NCI-H446 treated with DMSO at 0.1 percent for 48 hours (cell line): ENCODE measurements around the gene APOBEC2.

ENCODE experiments used
- DNase-seq: peaks from one replicate; lab custom pipeline; 2025; lab: John Stamatoyannopoulos, UW

APOBEC2 gene

GRCh38 chr6:41059556-41059955, 6.6 kb downstream of the APOBEC2 start:
- no peak for DNase-seq

- DNase-seq: no peak
These were observed 8.3 kb downstream of the APOBEC2 start for GRCh38 chr6:41061196-41061726.

- DNase-seq: no peak
These were observed 9.1 kb downstream of the APOBEC2 start for GRCh38 chr6:41062056-41062455.

DNA sequence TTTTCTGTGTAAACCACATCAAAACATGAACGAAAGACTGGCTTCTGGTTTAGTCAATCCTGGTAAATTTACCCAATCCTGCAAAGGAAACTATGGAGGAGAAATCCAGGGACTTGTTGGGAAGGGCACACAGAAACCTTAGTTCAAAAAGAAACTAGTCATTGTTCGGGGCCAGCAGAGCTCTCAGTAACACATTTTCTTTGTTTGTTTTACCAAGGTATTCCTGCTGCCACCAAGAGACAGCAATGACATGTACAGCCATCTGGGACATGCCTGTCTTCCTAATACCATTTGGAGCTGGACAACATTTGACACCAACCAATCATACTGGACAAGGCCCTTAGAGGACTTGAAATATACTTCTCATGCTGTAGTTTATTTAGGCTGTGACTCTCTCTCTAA, 10.9 kb downstream of the APOBEC2 start:
- no peak for DNase-seq

- DNase-seq: no peak
These were observed 11.8 kb downstream of the APOBEC2 start for GRCh38 chr6:41064841-41065240.

- DNase-seq: no peak
These were observed 12.6 kb downstream of the APOBEC2 start for GRCh38 chr6:41065550-41066026.

DNA sequence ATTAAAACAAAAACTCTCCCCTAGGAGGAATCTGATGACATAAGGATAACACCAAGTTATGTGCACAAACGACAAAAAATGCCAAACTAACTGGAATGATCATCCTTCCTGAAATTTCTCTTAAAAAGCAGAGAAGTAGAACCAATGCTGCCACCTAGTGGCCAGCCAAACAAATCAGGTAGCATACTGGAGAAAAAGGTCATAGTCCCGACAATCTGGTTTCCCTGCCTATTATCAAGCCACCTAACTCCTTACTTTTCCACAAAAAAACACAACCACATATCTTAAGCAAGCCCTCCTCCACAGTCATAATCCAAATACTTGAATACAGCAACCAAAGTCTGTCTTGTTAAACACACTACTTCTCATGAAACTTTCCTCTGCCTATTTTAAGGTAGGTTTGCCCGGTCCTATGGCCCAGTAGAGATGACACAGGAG, 13.9 kb downstream of the APOBEC2 start:
- DNase-seq: peak; percentile 68

- no peak for DNase-seq
These were observed 18.5 kb downstream of the APOBEC2 start for GRCh38 chr6:41071501-41071922.

GRCh38 chr6:41071923-41072835, 19.2 kb downstream of the APOBEC2 start, which contains the start of gene OARD1:
TSS of gene OARD1 (minus strand) at chr6:41072356. CDS start at chr6:41071634, 722 bp downstream.
- DNase-seq: peak; percentile 100

DNA sequence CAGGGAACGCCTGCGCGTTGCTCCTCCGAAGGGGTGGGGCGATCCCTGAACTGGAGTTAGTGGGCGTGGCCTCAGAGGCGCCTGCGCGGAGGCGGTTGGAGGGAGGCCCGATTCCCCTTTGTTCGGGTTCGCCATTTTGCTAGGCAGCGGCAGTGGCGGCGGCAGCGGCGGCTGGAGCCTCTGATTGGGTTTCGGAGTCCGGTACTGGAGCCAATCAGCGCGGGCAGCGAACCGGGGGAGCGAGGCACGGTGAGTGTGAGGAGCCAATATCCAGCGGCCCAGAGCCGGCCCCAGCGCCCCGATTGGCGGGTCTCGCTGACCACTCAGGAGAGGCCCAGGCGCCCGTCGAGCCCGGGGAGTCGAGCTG, 19.8 kb downstream of the APOBEC2 start, which contains the start of gene NFYA:
Gene NFYA, plus strand, starts transcription at position 139 of the 367 bp plus-strand sequence. CDS start 6,116 bp downstream, outside the sequence.
- DNase-seq: peak; percentile 100

GRCh38 chr6:41073203-41073967, 20.4 kb downstream of the APOBEC2 start:
- DNase-seq: peak; percentile 79

DNA sequence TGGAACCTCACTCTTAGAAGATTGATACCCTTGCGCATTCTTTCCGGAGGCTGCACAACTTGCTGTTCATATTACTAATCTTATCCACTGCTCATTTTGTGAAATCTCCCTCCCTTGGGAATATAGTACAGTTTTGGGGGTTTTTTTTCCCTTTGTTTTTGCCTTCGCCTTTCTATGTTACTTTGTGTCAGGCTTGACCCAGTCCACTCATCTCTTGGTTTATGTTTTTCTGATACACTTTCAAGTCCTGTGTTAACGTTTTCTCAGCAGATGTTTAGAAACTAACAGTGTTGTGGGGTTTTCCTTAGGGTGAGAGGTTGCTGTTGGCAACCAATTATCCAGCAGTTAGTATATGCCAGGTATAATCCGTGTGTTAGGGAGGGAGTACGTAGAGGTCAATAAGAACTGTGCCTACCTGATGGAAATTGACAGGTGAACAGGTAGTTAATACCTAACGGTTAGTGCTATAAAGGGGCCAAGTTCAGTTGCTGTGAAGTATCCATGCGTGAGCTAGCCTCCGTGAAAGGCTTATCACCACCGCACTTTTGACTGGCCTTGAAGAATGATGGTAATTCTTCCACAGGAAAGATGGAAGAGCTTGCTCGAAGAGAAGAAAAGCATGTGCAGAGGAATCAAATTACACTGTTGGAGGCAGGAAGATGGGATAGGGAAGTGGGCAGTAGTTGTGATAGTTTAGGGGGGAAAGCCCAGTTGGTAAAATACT, 21.1 kb downstream of the APOBEC2 start:
- no peak for DNase-seq

DNA sequence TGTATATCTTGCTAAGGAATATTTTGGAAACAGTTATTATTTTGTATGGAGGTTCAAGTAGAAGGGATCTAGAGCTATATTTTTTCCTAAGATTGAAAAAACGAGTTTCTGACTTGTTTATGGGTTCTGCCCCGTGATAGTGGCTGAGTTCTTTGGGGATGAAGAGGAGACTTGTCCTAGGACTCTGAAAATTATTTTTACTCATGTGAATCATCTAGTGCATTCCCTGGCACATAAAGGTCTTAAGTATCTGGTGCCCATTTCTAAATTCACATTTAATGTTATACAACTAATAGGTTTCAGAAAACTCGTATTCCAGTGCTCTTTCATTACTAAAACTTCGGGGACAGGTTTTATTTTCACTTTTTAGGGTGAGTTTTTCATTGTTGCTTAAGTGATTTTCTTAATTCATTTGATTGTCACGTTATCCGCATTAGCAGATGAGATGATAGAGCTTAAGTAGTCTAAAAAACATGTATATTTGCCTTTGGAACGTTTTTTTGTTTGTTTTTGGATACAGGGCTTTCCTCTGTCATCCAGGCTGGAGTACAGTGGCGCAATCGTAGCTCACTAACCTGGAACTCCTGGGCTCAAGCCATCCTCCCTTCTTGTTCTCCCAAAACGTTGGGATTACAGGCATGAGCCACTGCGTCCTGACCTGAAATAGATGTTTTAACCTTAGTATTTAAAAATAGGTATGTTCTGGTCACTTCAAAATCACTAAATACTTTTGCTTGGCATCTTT, 21.9 kb downstream of the APOBEC2 start:
- no peak for DNase-seq

- no peak for DNase-seq
These were observed 22.9 kb downstream of the APOBEC2 start for GRCh38 chr6:41075651-41076626.

DNA sequence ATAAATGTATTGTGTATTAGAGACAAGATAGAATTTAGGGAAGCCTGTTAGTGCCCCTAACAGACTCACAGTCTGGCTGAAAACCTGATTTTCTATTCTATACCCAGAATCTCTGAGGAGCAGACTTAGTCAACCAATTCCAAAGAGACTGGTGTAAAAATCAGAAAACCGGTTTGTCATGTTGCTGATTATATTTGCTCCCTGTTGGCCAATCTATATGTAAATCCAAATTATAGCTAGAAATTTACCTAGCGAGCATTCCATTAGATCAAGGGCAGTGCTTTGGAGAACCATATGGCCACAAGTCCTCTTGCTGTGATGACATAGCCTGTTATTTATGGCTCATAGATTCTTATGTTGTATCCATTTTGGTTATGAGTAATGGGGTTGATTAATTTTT, 24.5 kb downstream of the APOBEC2 start:
- no peak for DNase-seq

DNA sequence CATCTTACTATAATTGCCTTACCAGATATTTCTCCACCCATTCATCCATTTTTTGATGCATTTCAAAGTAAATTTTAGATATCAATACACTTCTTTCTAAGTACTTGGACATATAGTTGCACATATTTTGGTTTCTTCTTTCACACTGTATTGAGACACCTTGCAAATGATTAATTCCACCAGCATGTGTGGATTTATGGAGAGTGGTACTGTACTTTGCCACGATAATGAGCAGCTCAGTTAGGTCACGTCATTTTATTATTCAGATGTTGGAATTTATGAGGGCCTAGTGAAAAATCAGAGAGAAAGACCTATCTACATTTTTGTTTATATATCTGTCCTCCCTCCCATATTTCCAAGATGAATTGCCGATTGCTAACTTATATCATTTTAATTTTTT, 25.1 kb downstream of the APOBEC2 start:
- no peak for DNase-seq

DNA sequence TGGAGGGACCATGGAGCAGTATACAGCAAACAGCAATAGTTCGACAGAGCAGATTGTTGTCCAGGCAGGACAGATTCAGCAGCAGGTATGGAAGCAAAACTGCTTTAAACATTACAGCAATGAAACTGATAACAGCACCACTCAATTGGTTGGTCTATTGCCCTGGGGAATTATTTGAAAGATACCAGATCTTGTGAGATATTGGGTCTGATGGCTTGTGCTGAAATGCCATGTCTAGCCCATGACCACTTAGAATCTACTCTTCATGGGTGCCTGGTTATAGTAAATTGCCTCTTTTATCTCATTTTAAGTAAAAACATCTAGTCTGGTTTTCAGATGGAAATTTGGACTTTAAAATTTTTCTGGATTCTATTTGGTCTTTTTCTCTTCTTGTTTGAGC, 26.1 kb downstream of the APOBEC2 start:
- DNase-seq: no peak

DNA sequence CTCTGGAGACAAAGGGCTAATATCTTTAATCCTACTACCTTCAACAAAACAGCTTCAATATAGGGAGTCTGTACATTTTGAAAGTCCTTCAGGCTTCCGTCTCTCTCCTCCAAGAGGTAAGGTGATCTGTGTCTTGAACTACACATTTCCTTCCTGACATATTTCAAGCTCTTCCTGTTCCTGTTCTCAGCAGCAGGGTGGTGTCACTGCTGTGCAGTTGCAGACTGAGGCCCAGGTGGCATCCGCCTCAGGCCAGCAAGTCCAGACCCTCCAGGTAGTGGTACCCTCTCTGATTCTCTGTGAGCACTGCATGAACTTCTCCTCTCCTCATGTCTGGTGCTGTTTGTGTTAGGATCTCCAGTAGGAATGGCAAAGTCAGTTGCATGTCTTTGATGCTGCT, 27.6 kb downstream of the APOBEC2 start:
- no peak for DNase-seq

DNA sequence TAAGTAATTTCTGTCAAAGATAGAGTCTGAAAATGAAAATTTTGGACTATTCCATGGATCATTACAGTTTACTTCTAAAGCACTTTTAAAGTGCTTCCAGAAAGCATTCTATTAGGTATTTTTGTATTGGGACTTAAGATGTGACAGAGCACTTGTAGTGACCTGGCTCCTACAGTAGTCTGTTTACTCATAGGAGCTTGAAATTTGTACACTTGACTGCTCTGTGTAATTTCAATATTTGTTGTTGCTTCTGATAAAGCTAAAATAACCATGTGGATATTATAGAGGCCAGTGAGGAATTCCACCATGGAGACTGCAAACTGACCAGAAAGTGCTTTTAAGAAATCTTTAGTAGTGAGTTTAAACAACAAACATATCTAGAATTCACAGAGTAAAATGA, 30.1 kb downstream of the APOBEC2 start:
- no peak for DNase-seq

- DNase-seq: no peak
These were observed 32.2 kb downstream of the APOBEC2 start for GRCh38 chr6:41085182-41085581.
